MV-4-11 (cell line): Measurements from ENCODE around the gene PEPD.

ENCODE experiments used
- DNase-seq: peaks from one replicate; lab custom pipeline; 2025; lab: John Stamatoyannopoulos, UW

The PEPD gene

DNA sequence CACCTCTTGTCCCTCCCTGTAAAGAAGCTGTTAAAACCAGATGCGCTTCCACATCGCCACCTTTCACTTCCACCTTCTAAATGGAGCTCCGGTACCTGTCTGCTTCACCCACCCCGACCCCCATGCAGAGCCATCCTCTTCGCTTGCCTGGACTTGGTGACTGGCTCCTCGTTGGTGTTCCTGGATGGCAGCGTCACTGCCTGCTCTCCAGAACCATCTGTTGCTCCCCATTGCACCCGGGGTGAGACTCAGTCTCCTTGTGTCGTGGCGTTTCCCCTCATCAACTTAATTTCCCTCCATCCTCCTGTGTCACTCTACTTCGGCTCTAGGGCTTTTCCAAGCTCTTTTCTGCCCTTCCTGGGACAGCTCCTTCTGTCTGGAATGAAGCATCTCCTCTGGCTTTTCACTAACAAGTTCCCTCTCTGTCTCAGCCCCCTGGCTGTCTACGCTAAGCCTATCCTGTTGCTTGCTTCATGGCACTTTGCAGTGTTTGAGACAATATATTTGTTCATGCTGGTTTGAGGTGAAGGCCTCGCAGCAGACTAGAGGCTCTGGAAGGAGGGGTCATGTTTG, 137.8 kb downstream of the PEPD start:
- no peak for DNase-seq

DNA sequence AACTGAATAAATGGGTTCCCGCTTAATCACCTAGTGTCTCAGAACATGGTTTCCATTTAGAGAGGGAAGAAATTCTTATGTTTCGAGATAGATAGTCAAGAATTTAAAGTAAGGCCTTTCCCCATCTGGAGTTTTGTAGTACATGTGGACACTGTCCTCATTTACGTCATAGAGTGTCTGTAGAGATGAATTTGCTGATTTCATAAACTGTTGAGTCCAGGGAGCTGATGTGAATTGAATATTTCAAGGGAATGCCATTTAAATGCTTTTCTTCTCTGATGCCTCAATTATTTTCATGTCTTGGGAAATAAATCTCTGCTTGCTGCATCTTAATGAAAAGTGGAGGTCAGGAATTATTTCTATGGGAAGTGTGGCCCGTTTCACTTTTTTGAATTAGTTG, 138.6 kb downstream of the PEPD start:
- no peak for DNase-seq

DNA sequence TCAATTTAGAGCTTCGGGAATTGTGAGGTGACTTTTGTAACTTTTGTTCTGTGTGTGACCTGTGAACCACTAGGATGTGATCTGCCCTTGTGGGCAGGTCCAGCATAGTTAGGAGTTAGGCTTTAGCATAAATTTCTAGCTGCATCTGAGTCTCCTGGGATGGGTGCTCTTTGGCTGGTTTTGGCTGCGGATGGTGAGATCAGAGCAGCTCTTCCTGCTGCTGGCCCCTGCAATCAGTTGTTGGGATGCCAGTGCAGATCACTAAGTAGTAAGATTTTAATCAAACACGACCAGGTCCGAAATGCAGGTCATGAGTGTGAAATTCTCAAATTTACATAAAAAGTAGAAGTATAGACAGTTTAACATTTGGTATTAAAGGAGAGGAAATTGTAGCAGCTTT, 139.6 kb downstream of the PEPD start:
- no peak for DNase-seq

DNA sequence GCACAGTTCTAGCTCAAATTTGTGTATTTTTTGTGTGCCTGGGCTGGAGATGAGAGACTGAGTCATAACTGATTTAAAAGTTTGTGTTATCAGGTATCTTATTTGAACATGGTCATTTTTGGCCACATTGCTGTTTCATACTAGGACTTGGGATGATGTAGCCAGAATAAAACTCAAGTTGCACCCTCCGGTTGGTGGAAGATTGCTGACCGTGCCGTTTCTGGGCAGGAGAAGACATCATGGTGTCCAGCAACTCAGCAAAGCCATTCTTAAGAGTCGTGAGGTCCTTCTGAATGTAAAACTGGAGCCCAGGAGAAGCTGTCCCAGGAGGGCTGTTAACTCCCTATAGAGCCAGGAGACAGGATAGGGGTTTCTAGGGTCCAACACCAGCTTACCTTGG, 140.5 kb downstream of the PEPD start:
- DNase-seq: no peak

DNA sequence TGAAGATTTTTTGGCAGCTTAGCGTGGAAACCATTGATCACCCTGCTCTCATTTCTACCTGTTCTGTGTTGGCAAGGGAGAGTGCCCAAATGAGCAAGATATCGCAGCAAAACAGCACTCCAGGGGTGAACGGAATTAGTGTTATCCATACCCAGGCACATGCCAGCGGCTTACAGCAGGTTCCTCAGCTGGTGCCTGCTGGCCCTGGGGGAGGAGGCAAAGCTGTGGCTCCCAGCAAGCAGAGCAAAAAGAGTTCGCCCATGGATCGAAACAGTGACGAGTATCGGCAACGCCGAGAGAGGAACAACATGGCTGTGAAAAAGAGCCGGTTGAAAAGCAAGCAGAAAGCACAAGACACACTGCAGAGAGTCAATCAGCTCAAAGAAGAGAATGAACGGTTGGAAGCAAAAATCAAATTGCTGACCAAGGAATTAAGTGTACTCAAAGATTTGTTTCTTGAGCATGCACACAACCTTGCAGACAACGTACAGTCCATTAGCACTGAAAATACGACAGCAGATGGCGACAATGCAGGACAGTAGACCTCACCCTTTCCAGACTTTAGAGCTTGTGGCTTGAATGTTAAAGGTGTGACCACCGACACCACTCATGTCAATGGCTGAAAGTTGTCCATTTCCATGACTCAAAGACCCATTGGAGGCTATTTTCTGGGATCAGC, 142.3 kb downstream of the PEPD start:
- DNase-seq: no peak

DNA sequence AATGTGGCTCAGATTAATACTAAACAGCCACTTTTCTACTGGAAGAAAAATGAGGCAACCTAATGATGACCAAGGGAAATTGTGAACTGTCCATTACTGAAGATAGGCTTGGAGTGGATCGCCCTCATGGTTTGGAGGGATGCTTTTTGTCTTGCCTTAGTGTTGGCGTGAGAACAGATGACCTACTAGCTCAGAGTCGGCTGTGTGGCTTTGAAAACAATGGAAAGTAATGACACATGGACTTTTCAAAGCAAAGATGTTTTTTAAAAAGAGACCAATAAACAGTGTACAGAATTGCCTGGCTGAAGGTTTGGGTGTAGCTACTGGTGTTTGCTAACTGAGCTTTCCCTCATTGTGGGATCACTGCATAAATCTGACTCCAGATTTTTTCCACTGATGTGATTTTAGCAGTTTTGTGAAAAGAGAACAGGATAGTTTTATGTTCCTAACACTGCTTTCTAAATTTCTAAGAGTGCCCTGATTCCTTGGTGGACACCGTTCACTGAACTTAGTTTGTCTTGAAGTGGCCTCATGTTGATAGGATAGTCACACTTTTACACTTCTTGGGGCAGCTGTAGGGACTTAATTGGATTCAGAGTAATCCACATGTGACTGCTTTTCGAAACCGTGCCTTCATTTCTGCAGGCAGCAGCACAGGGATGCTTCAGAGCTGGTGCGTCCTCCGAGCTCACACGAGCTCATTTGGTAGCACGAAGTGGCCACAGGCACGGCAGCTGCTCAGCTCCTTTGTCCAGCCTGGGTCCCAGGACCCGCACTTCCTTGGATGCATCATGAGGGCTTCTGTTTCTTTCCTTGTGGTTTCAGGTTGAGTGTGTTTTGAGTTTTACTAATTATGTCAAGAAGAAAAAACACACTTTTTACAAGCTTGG, 143.8 kb downstream of the PEPD start:
- DNase-seq: no peak

DNA sequence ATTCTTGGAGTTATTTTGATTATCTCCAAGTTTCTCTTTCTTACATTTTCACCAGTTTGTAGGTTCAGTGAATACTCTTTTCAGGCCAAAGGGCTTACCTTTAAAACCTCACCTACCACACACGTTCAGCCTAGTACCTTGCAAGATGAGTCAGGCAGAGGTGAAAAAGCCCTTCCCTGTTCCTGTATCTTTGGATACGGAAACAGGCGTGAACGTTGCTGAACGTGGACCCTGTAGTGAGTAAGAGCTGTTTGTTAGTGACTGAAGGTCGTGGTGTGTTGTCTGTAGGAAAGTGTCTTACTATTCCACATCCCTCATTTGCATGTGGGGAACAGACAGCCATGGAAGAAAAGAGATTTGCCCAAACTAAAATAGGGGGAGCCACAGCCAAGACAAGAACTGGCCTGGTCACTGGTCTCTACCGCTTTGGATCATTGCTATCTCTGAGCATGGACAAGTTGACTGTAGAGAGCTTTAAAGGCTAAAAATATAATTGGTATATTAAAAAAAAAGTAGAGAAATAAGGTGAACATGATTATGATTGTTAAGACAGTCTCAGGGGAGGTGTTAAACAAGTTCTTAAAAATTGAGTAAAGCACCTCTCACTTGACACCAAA, 144.5 kb downstream of the PEPD start:
- DNase-seq: no peak

DNA sequence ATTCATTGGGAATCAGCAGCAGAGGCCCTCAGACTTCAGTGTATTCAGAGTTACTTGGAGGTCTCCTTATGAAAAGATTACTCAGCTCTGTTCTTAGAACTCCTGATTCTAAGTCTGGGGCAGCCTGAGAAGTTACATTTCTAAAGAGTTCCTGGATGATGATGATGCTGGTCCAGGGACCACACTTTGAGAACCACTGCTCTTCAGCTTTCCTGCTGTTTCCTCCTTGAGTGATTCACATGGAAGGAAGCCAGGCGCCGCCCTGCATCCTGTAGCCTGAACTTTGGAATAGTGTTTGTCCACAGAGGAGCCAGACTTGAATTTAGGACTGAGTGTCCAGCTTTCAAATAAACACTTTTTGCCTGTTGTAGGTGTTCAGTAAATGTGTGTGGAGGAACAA, 145.2 kb downstream of the PEPD start:
- no peak for DNase-seq

DNA sequence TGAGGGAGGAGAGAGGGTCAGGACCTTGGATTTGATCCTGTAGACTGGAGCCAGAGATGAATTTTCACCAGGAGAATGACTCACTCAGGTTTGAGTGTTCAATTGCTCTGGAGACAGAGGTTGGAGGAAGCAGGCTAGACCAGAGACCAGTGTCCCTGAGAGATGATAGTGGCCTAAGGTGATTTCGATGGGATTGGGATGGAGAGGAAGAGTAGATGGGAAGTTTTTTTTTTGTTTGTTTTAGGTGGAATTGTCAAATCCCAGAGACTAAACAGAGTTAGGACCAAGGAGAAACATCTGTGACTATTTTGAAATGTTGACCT, 145.8 kb downstream of the PEPD start:
- DNase-seq: no peak

DNA sequence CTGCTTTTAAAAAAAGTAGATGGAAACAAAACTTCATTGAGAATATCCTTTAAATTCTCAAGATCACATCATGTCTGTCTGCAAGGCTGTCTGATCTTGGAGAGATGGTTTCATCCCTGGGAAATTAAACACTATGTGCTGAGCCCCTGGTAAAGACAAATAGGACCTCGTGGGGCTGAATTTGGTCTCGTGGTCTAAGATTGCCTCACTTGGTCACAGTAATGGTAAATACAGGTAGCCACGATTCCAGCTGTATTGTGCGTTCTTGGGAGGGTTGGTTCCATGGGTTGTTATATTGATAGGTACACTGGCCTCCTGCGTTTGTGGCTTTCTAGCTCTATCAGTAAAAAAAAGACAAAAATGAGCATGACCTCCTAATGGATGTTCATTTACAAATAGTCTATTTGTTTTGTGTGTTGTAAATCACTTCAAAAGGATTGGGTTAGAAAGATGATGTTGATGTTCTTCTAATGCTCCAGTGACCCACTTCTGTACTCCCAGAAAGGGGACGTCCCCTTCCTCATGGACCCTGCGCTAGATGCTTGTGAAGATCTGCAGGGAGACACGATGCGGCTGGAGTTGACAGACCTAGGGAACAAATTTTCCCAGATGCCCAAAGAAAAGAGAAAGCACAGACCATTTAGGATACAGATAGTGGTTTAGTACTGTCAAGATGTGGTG, 146.3 kb downstream of the PEPD start:
- no peak for DNase-seq

DNA sequence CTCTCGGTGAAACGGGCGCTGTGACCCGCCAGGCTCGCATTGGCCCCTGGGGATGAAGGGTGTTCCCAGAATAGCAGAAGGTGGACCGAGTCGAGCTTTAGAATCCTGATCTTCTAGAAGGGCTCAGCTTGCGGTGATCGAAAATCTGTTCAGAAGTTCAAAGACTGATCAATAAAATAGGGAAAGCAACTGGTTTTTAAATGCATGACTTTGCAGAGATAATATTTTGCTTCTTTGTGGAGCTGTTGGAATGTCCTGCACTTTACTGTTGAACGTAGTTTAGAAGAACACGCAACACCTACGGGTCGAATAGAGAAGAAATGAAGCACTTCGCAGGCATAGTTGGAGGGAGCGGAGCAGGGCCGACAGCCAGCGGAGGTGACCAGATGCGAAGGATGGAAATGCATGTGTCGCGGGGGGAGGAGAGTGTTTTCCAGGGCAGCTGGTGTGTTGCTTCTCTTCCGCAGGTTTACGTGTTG, 147.3 kb downstream of the PEPD start:
- no peak for DNase-seq

DNA sequence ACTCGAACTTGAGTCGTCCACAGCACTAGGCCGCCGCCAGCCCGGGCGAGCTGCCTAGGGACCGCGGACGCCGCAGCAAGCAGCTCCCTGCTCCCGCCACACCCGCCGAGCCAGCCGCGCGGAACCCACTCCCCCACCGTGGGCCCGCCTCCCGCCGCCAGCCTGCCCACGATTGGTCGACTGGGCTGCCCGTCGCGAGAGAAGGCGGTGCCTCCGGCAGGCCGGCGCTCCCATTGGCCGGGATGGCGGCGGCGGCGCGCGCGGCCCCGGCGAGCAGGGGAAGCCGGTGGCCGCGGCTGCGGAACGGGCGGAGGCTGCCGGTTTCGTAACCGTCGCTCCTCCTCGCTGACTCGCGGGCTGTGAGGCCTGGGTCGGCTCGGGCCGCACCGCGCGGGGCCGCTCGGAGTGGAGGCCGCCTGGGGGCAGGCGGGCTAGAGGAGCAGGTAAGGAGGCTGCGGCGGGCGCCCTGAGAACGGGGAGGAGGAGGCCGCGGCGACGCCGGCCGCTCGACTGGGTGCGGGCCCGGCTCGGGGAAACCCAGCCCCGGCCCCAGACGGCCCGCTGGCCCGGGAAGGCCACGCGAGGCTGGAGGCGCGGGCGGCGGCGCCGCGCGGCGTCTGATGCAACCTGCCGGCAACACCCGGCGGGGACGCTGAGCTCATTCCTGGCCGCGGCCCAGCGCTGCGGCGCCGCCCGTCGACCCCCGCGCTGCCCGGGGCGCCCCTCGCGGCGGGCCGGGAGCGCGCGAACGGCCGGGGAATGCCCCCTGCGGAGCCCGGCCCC, 147.9 kb downstream of the PEPD start, which contains the start of gene CEBPG:
TSS of gene CEBPG (plus strand) at position 257 of the 783 bp plus-strand sequence. CDS start 5,531 bp downstream, outside the sequence.
- peak; percentile 89 for DNase-seq

DNA sequence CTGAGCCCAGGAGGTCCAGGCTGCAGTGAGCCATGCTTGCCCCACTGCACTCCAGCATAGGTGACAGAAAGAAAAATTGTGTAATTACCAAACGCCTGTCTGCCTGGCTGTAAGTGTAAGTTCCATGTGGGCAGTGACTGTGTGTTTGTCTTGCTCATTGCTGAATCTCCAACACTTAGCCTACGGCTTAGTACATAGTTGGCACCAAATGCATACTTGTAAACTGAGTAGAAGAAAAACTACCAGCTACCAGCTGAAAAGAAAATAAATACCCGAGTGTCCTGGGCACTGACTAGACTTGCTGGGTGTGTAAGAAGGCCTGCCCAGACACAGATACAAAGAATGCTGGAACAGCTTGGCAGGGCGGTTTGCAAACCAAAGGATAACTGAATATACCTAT, 150.8 kb downstream of the PEPD start:
- no peak for DNase-seq

DNA sequence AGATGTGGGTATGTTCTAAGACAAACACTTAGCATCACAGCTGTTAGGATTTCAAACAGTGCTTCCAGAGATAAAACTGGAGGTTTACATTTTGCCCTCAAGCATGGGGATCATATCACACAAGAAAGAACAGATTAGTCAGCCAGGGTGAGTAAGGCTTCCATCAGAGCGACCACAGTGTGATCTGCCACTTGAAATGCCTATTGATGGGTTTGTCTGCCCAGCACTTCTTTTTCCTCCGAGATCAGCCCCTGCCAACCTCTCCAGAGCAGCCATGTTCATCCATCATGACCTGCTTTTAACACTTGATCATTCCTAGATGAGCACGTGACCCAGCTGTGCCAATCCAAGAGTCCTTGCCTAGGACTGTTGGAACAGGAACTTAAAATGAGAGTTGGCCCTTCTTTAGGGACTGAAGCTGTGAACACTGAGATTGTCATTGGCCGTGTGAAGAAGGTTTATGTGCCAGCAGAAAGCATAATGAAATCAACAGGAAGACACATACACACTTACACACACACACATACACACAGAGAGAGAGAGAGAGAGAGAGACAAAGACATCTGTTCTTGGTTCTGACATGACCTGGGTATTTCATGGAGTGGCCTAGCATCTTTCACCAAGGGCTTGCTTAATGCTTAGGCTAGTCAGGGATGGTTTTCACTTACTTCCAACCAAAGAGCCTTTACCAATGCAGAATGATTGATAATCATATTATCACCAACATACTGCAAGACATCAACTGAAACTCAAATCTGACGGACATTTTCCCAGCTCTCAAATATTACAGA, 153.3 kb downstream of the PEPD start:
- peak; percentile 37 for DNase-seq

DNA sequence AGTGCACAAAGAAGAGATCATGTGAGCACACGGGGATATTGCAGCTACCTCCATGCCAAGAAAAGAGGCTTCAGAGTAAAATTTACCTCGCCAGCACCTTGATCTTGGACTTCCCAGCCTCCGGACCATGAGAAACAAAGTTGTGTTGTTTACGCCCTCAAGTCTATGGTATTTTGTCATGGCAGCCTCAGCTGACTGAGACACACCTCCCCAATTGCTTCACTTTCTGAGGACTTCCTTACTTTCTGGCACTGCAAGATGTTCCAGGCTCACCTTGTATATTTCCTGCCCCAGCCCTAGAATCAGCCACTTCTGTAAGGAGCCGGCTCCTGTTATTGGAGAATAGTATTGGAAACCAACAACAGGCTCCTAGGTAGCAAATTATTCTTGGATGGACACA, 154.7 kb downstream of the PEPD start:
- no peak for DNase-seq

DNA sequence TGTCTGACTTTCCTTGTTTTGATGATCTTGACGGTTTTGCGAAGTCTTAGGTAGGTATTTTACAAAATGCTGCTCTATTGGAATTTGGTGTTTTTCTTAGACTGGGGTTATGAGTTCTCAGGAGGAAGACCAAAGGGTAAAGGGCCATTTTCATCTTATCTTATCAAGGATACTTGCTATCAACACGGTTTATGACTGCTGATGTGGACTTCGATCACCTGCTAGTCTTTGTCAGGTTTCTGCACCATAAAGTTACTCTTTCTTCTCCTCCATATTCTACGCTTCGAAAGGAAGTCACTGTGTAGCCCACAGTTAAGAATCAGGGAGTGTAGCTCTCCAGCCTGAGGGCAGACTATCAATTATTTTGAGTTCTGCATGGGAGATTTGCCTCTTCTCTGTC, 155.5 kb downstream of the PEPD start:
- DNase-seq: no peak

DNA sequence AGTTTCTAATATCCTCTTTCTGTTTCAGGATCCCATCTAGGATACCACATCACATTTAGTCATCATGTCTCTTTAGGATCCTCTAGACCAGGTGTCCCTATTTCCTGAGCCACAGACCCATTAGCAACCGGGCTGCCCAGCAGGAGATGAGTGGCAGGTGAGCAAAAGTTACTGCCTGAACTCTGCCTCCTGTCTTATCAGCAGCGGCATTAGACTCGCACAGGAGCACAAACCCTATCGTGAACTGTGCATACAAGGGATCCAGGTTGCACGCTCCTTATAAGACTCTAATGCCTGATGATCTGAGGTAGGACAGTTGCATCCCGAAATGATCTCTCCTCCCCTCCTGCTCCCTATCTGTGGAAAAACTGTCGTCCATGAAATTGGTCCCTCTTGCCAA, 155.9 kb downstream of the PEPD start:
- DNase-seq: no peak

DNA sequence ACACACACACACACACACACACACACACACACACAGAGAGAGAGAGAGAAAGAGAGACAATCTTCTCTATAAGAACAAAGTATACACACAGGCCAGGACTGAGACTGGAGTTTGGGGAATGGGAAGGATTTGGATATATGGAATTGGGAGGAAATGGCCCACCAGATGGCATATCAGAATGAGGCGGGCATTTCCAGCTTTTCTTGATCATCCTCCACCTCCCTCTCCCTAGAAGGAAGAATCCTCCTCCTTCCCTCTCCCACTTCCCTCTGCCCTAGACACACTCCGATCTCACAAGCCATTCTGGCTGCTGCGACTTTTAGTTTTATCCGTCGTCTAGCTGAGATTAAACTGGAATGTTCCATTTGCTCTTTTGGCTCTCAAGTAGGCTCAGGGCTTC, 158.1 kb downstream of the PEPD start:
- no peak for DNase-seq

DNA sequence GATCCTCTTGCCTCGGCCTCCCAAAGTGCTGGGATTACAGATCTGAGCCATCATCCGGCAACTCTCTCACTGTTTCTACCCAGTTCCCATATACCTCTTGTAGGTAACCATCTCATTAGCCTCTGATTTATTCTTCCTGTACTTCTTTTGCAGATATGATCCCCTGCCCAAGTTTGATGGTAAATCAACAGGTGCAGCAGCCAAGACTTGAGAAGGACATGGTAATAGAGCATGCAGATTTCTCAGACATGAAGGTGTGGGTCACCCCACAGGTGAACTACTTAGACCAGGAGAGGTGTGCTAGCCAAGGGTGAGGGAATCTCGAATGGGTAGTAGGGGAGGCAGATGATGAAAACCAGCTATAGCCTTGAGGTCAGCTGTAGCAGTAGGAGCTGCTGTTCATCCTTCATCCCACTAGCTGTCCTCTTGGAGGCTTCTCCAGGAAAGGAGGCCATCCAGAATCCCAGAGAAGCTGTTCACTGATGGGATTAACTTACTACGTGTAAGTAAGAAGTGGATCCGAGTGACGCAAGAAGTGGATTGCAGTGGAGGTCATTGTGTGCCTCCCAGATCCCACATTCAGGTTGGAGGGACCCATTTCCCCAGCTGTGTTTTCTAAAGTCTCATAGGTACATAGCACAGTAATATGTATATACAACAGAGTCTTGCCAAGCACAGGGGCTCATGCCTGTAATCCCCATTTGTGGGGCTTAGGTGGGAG, 158.9 kb downstream of the PEPD start:
- DNase-seq: no peak

DNA sequence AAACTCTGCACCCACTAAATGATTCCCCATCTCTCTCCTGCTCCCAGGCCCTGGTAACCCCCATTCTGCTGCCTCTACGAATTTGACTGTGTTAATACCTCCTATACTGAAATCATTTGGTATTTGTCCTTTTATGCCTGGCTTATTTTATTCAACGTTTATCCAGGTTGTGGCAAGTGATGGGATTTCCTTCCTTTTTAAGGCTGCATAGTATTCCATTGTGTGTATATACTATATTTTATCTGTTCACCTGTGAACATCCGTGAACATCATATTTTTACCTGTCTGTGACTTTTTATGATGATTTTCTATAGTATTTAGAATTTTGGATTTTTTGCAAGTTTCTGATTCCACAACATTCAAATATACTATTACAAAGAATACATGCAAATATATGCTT, 162.0 kb downstream of the PEPD start:
- DNase-seq: no peak
